Measurements from ENCODE around the gene PDZD4.

DNA sequence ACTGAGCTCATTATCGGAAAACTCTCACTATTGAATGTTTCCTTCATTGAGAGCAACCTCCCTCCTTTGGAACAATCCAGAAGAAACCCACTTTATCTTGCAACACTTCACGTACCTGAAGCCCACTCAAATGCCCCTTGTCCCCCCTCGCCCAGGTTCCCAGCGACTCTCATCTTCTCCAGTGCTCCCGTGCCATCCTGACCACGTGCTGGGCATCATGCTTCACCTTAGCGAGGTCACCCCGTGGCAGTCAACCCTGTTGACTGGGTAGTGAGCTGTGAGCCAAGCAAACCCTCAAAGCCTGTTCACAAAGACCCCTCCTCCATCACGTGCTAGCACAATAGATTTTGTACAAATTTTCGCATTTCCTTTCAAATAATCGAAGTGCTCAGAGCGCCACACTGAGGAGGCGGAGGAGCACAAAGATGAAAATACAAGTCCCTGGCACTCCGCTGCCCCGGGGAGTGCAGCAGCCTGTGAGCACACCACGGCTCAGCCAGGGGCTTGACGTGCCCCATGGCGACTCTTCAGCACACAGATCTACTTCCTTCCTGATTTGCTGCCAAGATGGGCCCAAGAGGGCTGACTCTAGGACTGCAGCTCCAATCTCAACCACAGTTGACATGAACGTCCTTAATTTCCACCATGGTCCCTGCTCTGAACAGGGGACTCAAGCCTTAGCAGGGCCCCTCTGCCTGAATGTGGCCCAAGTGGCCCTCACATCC is 15.6 kb downstream of the PDZD4 start:
- TF ChIP-seq, protein P1, sequence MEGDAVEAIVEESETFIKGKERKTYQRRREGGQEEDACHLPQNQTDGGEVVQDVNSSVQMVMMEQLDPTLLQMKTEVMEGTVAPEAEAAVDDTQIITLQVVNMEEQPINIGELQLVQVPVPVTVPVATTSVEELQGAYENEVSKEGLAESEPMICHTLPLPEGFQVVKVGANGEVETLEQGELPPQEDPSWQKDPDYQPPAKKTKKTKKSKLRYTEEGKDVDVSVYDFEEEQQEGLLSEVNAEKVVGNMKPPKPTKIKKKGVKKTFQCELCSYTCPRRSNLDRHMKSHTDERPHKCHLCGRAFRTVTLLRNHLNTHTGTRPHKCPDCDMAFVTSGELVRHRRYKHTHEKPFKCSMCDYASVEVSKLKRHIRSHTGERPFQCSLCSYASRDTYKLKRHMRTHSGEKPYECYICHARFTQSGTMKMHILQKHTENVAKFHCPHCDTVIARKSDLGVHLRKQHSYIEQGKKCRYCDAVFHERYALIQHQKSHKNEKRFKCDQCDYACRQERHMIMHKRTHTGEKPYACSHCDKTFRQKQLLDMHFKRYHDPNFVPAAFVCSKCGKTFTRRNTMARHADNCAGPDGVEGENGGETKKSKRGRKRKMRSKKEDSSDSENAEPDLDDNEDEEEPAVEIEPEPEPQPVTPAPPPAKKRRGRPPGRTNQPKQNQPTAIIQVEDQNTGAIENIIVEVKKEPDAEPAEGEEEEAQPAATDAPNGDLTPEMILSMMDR (IDR thresholded peaks at IDR 0.05; ENCODE audit: low read depth, low read length, missing input control), result no peak
- TF ChIP-seq TAF1 (conservative IDR thresholded peaks at IDR 0.05), result no peak
- TF ChIP-seq SP1 (IDR thresholded peaks at IDR 0.05), result no peak
- TF ChIP-seq RXRA (IDR thresholded peaks at IDR 0.05), result no peak
- TF ChIP-seq, protein P2, sequence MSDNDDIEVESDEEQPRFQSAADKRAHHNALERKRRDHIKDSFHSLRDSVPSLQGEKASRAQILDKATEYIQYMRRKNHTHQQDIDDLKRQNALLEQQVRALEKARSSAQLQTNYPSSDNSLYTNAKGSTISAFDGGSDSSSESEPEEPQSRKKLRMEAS (IDR thresholded peaks at IDR 0.05), result no peak
- no peak for TF ChIP-seq JUND (IDR thresholded peaks at IDR 0.05)
- TF ChIP-seq, protein P3, sequence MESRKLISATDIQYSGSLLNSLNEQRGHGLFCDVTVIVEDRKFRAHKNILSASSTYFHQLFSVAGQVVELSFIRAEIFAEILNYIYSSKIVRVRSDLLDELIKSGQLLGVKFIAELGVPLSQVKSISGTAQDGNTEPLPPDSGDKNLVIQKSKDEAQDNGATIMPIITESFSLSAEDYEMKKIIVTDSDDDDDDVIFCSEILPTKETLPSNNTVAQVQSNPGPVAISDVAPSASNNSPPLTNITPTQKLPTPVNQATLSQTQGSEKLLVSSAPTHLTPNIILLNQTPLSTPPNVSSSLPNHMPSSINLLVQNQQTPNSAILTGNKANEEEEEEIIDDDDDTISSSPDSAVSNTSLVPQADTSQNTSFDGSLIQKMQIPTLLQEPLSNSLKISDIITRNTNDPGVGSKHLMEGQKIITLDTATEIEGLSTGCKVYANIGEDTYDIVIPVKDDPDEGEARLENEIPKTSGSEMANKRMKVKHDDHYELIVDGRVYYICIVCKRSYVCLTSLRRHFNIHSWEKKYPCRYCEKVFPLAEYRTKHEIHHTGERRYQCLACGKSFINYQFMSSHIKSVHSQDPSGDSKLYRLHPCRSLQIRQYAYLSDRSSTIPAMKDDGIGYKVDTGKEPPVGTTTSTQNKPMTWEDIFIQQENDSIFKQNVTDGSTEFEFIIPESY (IDR thresholded peaks at IDR 0.05), result no peak
- no peak for TF ChIP-seq GABPA (IDR thresholded peaks at IDR 0.05 in 1 of 2, conservative IDR thresholded peaks at IDR 0.05 in 1 of 2)
- no peak for TF ChIP-seq EGR1 (IDR thresholded peaks at IDR 0.05; ENCODE audit: low read depth in 2 of 2)
- TF ChIP-seq YY1 (IDR thresholded peaks at IDR 0.05), result no peak
- no peak for TF ChIP-seq RAD21 (IDR thresholded peaks at IDR 0.05)
- TF ChIP-seq REST (IDR thresholded peaks at IDR 0.05), result no peak
- no peak for TF ChIP-seq FOXA1 (IDR thresholded peaks at IDR 0.05)
- TF ChIP-seq, protein P4, sequence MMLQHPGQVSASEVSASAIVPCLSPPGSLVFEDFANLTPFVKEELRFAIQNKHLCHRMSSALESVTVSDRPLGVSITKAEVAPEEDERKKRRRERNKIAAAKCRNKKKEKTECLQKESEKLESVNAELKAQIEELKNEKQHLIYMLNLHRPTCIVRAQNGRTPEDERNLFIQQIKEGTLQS (IDR thresholded peaks at IDR 0.05), result no peak

All from liver (tissue), 3 donors.